ENCODE measurements around the gene MLEC.

DNA sequence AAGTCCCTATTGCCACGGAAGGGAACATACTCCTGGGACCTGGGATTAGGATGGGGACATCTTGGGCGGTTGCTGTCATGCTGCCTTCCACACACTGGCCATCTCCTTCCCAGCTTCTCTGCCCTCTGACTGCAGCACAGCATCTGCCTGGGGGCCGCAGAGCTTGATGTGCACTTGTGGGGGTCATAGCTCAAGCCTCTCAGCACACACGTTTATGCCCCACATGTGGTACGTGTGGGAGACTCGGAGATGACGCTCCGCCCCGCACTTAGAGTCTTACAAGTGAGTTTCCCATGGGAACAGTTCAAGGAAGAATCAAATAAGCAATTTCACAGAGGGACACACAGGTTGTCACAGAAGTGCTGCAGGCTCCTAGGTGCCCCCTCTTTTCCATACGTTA is 47.3 kb downstream of the MLEC start:
- TF ChIP-seq, protein P1, sequence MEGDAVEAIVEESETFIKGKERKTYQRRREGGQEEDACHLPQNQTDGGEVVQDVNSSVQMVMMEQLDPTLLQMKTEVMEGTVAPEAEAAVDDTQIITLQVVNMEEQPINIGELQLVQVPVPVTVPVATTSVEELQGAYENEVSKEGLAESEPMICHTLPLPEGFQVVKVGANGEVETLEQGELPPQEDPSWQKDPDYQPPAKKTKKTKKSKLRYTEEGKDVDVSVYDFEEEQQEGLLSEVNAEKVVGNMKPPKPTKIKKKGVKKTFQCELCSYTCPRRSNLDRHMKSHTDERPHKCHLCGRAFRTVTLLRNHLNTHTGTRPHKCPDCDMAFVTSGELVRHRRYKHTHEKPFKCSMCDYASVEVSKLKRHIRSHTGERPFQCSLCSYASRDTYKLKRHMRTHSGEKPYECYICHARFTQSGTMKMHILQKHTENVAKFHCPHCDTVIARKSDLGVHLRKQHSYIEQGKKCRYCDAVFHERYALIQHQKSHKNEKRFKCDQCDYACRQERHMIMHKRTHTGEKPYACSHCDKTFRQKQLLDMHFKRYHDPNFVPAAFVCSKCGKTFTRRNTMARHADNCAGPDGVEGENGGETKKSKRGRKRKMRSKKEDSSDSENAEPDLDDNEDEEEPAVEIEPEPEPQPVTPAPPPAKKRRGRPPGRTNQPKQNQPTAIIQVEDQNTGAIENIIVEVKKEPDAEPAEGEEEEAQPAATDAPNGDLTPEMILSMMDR (IDR thresholded peaks at IDR 0.05), result no peak
- TF ChIP-seq POLR2A (IDR thresholded peaks at IDR 0.05), result no peak
